HepG2 (cell line): ENCODE measurements around the gene SPRED2. TPM values are rescaled to one million over a fixed set of nuclear protein-coding genes. Genes with fewer than 3 reads are reported as not detected.
A peak's percentile ranks its signal among the peaks of the same experiment; 100 is the strongest.

Source experiments
- CENPT ChIP-seq: sonication (generic); formaldehyde crosslinking; IDR thresholded peaks from 2 replicates; pipeline ENCODE4 v1.8.0; 2022; ENCODE audit warnings: low read depth, mild to moderate bottlenecking, moderate library complexity, missing genetic modification reagents
- FOXK2 ChIP-seq: fragments of 450-650 bp; IDR thresholded peaks from 2 replicates; pipeline ENCODE4 v1.6.1; 2016
- HOXA3 ChIP-seq: sonication (generic); formaldehyde crosslinking; IDR thresholded peaks from 2 replicates; pipeline ENCODE4 v1.5.0; 2020; ENCODE audit warnings: missing genetic modification reagents
- HOXA5 ChIP-seq: sonication (generic); formaldehyde crosslinking; IDR thresholded peaks from 2 replicates; pipeline ENCODE4 v1.4.0; 2020; ENCODE audit warnings: missing genetic modification reagents
- ISL2 ChIP-seq: sonication (generic); formaldehyde crosslinking; IDR thresholded peaks from 2 replicates; pipeline ENCODE4 v1.5.0; 2020; ENCODE audit warnings: missing genetic modification reagents
- MAZ ChIP-seq, 2 experiments: sonication (generic) in 1 of 2; formaldehyde crosslinking in 1 of 2; IDR thresholded peaks; 2 replicates each; pipeline versions ENCODE4 v1.5.0 to v1.6.1; 2012 to 2020; ENCODE audit warnings: low read depth in 2 of 2, mild to moderate bottlenecking in 2 of 2, borderline replicate concordance in 1 of 2, improper control_type of control experiment in 1 of 2, low read length in 1 of 2, missing genetic modification reagents in 1 of 2, moderate library complexity in 1 of 2
- MTA1 ChIP-seq: sonication (generic); formaldehyde crosslinking; IDR thresholded peaks from 2 replicates; pipeline ENCODE4 v1.4.0; 2020; ENCODE audit warnings: missing genetic modification reagents, mild to moderate bottlenecking, borderline replicate concordance
- SRY ChIP-seq: sonication (generic); formaldehyde crosslinking; IDR thresholded peaks from 2 replicates; pipeline ENCODE4 v1.8.0; 2022; ENCODE audit warnings: mild to moderate bottlenecking, missing genetic modification reagents
- ZNF282 ChIP-seq: fragments of 450-650 bp; IDR thresholded peaks from 2 replicates; pipeline ENCODE4 v1.6.1; 2018; ENCODE audit not compliant: partially characterized antibody
- ZNF33B ChIP-seq: sonication (generic); formaldehyde crosslinking; IDR thresholded peaks from 2 replicates; pipeline ENCODE4 v1.5.1; 2020; ENCODE audit warnings: mild to moderate bottlenecking, missing genetic modification reagents
- polyA plus RNA-seq, 8 experiments: library from polyadenylated mRNA; depleted of rRNA in 3 of 8; stranded (reverse) in 7 of 8; unstranded in 1 of 8; fragments of >200 nt; fragmentation: Illumina TruSeq in 4 of 8; extraction: Trizol in 4 of 8; gene quantifications; 2 replicates each; pipeline versions ENCODE4 v1.2.1 to v1.2.3, GENCODE V29; 2011 to 2016; ENCODE audit warnings: low read depth in 4 of 8, missing spikeins in 1 of 8, mixed read lengths in 1 of 8; ENCODE audit not compliant: insufficient read depth in 1 of 8
- total RNA-seq, 5 experiments: library from RNA; depleted of rRNA; stranded (reverse); fragments of >200 nt; fragmentation: Illumina TruSeq; extraction: Trizol; gene quantifications; 2 replicates each; pipeline ENCODE4 v1.2.3, GENCODE V29; 2016; ENCODE audit warnings: low read depth in 1 of 5
- TF ChIP-seq, protein P1 (sequence below): sonication (generic); formaldehyde crosslinking; IDR thresholded peaks from 2 replicates; pipeline ENCODE4 v1.9.0; 2022; ENCODE audit warnings: missing genetic modification reagents, mild to moderate bottlenecking, borderline replicate concordance
- TF ChIP-seq, protein P2 (sequence below): sonication (generic); formaldehyde crosslinking; IDR thresholded peaks from 2 replicates; pipeline ENCODE4 v1.4.0; 2020; ENCODE audit warnings: mild to moderate bottlenecking, missing genetic modification reagents
- TF ChIP-seq, protein P3 (sequence below): sonication (generic); formaldehyde crosslinking; IDR thresholded peaks from 2 replicates; pipeline ENCODE4 v1.8.0; 2022; ENCODE audit warnings: low read depth, missing genetic modification reagents
- TF ChIP-seq, protein P4 (sequence below): sonication (generic); formaldehyde crosslinking; IDR thresholded peaks from 2 replicates; pipeline ENCODE4 v1.5.1; 2020; ENCODE audit warnings: missing genetic modification reagents, mild to moderate bottlenecking, borderline replicate concordance
- TF ChIP-seq, protein P5 (sequence below): sonication (generic); formaldehyde crosslinking; IDR thresholded peaks from 2 replicates; pipeline ENCODE4 v1.4.0; 2020; ENCODE audit warnings: low read depth, mild to moderate bottlenecking, missing genetic modification reagents

Gene SPRED2
- total and polyA plus RNA-seq, 2 of the 13 experiments (the other 11 are each of a cell fraction or from before 2014, with no cell fraction given), result 13.0 to 37.0 TPM

DNA sequence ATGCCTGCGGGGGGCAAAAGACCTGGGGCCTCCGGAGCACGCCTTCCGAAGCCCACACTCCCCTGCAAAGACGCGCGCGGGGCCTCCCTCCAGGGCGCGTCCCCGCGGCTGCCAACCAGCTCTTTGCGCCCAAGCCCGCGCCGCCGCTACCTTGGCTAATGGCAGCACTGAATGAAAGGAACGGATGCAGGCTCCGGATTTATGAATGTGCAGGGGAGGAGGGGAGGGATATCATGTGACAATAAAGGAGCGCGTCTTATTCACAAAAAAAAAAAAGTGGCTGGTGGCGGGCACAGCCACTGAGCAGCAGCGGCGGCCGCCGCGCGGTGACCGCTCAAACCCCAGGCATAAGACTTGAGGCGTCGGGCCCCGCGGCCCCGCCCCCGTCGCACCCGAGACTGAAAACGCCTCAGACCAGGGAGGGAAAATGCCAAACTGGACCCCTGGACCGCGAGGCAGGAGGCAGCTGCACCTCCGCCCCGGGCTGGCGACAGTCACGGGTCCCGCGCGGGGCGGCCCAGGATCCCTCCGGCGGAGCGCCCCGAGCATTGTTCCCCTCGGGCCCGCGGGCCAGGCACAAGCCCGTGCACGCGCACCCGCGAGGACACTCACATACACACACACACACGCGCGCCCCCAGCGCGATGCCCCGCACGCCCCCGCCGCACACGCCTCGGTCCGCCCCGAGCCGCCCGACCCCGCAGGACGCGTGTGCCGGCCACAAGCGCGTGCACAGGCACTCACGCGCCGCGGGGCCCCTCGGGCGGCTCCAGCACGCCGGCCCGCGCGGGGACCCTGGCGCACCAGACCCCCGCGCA, 1.6 kb downstream of the SPRED2 start (continued):
- TF ChIP-seq, protein P1, sequence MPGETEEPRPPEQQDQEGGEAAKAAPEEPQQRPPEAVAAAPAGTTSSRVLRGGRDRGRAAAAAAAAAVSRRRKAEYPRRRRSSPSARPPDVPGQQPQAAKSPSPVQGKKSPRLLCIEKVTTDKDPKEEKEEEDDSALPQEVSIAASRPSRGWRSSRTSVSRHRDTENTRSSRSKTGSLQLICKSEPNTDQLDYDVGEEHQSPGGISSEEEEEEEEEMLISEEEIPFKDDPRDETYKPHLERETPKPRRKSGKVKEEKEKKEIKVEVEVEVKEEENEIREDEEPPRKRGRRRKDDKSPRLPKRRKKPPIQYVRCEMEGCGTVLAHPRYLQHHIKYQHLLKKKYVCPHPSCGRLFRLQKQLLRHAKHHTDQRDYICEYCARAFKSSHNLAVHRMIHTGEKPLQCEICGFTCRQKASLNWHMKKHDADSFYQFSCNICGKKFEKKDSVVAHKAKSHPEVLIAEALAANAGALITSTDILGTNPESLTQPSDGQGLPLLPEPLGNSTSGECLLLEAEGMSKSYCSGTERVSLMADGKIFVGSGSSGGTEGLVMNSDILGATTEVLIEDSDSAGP, result peak; percentile 62; the same call in 1 of the 2 replicates
- TF ChIP-seq CENPT (no peak), ZNF282 (no peak), MAZ (IDR thresholded peaks at IDR 0.05; ENCODE audit: borderline replicate concordance, low read depth, low read length) (no peak), MAZ (CRISPR knock-in tag; IDR thresholded peaks at IDR 0.05; ENCODE audit: low read depth) (0 out of 2 replicates have a peak, but pooled peaks have one; percentile 4), ZNF33B (CRISPR knock-in tag) (peak; percentile 19; the same call in 1 of the 2 replicates), HOXA3 (CRISPR knock-in tag) (0 out of 2 replicates have a peak, but pooled peaks have one; percentile 36), HOXA5 (CRISPR knock-in tag) (peak; percentile 66), FOXK2 (no peak), SRY (peak; percentile 13; the same call in 1 of the 2 replicates), MTA1 (0 out of 2 replicates have a peak, but pooled peaks have one; percentile 34), ISL2 (CRISPR knock-in tag) (peak; percentile 40; the same call in 1 of the 2 replicates)
- TF ChIP-seq, protein P2, sequence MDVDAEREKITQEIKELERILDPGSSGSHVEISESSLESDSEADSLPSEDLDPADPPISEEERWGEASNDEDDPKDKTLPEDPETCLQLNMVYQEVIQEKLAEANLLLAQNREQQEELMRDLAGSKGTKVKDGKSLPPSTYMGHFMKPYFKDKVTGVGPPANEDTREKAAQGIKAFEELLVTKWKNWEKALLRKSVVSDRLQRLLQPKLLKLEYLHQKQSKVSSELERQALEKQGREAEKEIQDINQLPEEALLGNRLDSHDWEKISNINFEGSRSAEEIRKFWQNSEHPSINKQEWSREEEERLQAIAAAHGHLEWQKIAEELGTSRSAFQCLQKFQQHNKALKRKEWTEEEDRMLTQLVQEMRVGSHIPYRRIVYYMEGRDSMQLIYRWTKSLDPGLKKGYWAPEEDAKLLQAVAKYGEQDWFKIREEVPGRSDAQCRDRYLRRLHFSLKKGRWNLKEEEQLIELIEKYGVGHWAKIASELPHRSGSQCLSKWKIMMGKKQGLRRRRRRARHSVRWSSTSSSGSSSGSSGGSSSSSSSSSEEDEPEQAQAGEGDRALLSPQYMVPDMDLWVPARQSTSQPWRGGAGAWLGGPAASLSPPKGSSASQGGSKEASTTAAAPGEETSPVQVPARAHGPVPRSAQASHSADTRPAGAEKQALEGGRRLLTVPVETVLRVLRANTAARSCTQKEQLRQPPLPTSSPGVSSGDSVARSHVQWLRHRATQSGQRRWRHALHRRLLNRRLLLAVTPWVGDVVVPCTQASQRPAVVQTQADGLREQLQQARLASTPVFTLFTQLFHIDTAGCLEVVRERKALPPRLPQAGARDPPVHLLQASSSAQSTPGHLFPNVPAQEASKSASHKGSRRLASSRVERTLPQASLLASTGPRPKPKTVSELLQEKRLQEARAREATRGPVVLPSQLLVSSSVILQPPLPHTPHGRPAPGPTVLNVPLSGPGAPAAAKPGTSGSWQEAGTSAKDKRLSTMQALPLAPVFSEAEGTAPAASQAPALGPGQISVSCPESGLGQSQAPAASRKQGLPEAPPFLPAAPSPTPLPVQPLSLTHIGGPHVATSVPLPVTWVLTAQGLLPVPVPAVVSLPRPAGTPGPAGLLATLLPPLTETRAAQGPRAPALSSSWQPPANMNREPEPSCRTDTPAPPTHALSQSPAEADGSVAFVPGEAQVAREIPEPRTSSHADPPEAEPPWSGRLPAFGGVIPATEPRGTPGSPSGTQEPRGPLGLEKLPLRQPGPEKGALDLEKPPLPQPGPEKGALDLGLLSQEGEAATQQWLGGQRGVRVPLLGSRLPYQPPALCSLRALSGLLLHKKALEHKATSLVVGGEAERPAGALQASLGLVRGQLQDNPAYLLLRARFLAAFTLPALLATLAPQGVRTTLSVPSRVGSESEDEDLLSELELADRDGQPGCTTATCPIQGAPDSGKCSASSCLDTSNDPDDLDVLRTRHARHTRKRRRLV, result 0 out of 2 replicates have a peak, but pooled peaks have one; percentile 5
- TF ChIP-seq, protein P3, sequence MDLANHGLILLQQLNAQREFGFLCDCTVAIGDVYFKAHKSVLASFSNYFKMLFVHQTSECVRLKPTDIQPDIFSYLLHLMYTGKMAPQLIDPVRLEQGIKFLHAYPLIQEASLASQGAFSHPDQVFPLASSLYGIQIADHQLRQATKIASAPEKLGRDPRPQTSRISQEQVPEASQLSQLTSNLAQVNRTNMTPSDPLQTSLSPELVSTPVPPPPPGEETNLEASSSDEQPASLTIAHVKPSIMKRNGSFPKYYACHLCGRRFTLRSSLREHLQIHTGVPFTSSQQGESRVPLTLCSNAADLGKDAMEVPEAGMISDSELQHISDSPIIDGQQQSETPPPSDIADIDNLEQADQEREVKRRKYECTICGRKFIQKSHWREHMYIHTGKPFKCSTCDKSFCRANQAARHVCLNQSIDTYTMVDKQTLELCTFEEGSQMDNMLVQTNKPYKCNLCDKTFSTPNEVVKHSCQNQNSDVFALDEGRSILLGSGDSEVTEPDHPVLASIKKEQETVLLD (CRISPR knock-in tag), result 0 out of 2 replicates have a peak, but pooled peaks have one; percentile 36
- TF ChIP-seq, protein P4, sequence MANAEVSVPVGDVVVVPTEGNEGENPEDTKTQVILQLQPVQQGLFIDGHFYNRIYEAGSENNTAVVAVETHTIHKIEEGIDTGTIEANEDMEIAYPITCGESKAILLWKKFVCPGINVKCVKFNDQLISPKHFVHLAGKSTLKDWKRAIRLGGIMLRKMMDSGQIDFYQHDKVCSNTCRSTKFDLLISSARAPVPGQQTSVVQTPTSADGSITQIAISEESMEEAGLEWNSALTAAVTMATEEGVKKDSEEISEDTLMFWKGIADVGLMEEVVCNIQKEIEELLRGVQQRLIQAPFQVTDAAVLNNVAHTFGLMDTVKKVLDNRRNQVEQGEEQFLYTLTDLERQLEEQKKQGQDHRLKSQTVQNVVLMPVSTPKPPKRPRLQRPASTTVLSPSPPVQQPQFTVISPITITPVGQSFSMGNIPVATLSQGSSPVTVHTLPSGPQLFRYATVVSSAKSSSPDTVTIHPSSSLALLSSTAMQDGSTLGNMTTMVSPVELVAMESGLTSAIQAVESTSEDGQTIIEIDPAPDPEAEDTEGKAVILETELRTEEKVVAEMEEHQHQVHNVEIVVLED (CRISPR knock-in tag), result 0 out of 2 replicates have a peak, but pooled peaks have one; percentile 36
- TF ChIP-seq, protein P5, sequence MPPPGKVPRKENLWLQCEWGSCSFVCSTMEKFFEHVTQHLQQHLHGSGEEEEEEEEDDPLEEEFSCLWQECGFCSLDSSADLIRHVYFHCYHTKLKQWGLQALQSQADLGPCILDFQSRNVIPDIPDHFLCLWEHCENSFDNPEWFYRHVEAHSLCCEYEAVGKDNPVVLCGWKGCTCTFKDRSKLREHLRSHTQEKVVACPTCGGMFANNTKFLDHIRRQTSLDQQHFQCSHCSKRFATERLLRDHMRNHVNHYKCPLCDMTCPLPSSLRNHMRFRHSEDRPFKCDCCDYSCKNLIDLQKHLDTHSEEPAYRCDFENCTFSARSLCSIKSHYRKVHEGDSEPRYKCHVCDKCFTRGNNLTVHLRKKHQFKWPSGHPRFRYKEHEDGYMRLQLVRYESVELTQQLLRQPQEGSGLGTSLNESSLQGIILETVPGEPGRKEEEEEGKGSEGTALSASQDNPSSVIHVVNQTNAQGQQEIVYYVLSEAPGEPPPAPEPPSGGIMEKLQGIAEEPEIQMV, result no peak
